ENCODE data around the gene ANO5. TPM values are rescaled to one million over a fixed set of nuclear protein-coding genes. Genes with fewer than 3 reads are reported as not detected.

Gene ANO5
- total and polyA plus RNA-seq, 9 of the 15 experiments (the other 6 are each of a cell fraction or from before 2014, with no cell fraction given), result 0.16 to 0.58 (median 0.28) TPM

DNA sequence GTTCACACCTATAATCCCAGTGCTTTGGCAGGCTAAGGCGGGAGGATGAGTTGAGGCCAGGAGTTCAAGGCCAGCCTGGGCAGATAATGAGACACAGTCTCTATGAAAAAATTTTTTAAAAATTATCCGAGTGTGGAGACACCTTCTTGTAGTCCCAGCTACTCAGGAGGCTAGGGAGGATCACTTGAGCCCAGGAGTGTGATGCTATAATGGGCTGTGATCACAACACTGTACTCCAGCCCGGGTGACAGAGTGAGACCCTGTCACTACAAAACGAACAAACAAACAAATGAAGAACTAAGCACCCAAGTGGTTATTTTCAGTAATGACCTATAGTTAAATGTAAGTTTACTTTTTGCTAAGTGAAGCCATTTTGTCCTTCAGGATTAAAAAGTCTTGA is 32.3 kb downstream of the ANO5 start:
- ChIA-PET CTCF (ENCODE audit: low intra/inter-chr PET ratio) (no interaction called here), POLR2A (no interaction called here)
- WGBS (ENCODE audit: insufficient coverage, low coverage, missing lambda C conversion rate), result 4% methylated on average over 4 of the region's 4 CpGs
- no peaks in the 10 kb centered on the region for H3K4me1 ChIP-seq (replicated peaks in 1 of 2; ENCODE audit: control insufficient read depth in 2 of 2, insufficient read depth in 2 of 2, low read length in 2 of 2)
- H3K27ac ChIP-seq (ENCODE audit: extremely low read depth, low read depth, low read length), result no peak overlapping the region
- H3K9me3 ChIP-seq (replicated peaks; ENCODE audit: control insufficient read depth, insufficient read depth, low read depth, low read length), result 0 out of 2 replicates have a peak, but pooled peaks cover 3% of the 10 kb centered on the region
- FAIRE-seq, result no peak
- intact Hi-C loops (cut with micrococcal nuclease) (no loop called here), in situ Hi-C loops (cut with MboI) (no loop called here)
- no peak for TF ChIP-seq SREBF2 (CRISPR knock-in tag; IDR thresholded peaks at IDR 0.05)
- TF ChIP-seq LARP7 (IDR thresholded peaks at IDR 0.05), result no peak
- TF ChIP-seq, protein P1, sequence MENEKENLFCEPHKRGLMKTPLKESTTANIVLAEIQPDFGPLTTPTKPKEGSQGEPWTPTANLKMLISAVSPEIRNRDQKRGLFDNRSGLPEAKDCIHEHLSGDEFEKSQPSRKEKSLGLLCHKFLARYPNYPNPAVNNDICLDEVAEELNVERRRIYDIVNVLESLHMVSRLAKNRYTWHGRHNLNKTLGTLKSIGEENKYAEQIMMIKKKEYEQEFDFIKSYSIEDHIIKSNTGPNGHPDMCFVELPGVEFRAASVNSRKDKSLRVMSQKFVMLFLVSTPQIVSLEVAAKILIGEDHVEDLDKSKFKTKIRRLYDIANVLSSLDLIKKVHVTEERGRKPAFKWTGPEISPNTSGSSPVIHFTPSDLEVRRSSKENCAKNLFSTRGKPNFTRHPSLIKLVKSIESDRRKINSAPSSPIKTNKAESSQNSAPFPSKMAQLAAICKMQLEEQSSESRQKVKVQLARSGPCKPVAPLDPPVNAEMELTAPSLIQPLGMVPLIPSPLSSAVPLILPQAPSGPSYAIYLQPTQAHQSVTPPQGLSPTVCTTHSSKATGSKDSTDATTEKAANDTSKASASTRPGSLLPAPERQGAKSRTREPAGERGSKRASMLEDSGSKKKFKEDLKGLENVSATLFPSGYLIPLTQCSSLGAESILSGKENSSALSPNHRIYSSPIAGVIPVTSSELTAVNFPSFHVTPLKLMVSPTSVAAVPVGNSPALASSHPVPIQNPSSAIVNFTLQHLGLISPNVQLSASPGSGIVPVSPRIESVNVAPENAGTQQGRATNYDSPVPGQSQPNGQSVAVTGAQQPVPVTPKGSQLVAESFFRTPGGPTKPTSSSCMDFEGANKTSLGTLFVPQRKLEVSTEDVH (IDR thresholded peaks at IDR 0.05; ENCODE audit: low read depth, partially characterized antibody), result no peak
- TF ChIP-seq JUND (IDR thresholded peaks at IDR 0.05; ENCODE audit: borderline replicate concordance, low read depth, low read length), result no peak
- TF ChIP-seq JUND (tag; IDR thresholded peaks at IDR 0.05; ENCODE audit: borderline replicate concordance, low read depth, low read length), result no peak
- no peak for TF ChIP-seq L3MBTL2 (IDR thresholded peaks at IDR 0.05)
- no peak for TF ChIP-seq TCF3 (CRISPR knock-in tag; IDR thresholded peaks at IDR 0.05)
- TF ChIP-seq ZNF77 (CRISPR knock-in tag; IDR thresholded peaks at IDR 0.05), result no peak
- TF ChIP-seq, protein P2, sequence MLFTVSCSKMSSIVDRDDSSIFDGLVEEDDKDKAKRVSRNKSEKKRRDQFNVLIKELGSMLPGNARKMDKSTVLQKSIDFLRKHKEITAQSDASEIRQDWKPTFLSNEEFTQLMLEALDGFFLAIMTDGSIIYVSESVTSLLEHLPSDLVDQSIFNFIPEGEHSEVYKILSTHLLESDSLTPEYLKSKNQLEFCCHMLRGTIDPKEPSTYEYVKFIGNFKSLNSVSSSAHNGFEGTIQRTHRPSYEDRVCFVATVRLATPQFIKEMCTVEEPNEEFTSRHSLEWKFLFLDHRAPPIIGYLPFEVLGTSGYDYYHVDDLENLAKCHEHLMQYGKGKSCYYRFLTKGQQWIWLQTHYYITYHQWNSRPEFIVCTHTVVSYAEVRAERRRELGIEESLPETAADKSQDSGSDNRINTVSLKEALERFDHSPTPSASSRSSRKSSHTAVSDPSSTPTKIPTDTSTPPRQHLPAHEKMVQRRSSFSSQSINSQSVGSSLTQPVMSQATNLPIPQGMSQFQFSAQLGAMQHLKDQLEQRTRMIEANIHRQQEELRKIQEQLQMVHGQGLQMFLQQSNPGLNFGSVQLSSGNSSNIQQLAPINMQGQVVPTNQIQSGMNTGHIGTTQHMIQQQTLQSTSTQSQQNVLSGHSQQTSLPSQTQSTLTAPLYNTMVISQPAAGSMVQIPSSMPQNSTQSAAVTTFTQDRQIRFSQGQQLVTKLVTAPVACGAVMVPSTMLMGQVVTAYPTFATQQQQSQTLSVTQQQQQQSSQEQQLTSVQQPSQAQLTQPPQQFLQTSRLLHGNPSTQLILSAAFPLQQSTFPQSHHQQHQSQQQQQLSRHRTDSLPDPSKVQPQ (CRISPR knock-in tag; IDR thresholded peaks at IDR 0.05; ENCODE audit: borderline replicate concordance), result no peak
- TF ChIP-seq ZNF232 (CRISPR knock-in tag; IDR thresholded peaks at IDR 0.05), result no peak
- TF ChIP-seq SMAD4 (CRISPR knock-in tag; conservative IDR thresholded peaks at IDR 0.05), result no peak
- TF ChIP-seq, protein P3, sequence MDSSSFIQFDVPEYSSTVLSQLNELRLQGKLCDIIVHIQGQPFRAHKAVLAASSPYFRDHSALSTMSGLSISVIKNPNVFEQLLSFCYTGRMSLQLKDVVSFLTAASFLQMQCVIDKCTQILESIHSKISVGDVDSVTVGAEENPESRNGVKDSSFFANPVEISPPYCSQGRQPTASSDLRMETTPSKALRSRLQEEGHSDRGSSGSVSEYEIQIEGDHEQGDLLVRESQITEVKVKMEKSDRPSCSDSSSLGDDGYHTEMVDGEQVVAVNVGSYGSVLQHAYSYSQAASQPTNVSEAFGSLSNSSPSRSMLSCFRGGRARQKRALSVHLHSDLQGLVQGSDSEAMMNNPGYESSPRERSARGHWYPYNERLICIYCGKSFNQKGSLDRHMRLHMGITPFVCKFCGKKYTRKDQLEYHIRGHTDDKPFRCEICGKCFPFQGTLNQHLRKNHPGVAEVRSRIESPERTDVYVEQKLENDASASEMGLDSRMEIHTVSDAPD (CRISPR knock-in tag; IDR thresholded peaks at IDR 0.05), result no peak
- no peak for TF ChIP-seq EP400 (IDR thresholded peaks at IDR 0.05)
- H3K27me3 ChIP-seq (ENCODE audit: control insufficient read depth in 2 of 2, insufficient read depth in 2 of 2, low read length in 2 of 2), result no peaks in the 10 kb centered on the region
- H3K4me2 ChIP-seq (ENCODE audit: insufficient read depth, low read length), result no peak overlapping the region
- H3K9me1 ChIP-seq (ENCODE audit: control insufficient read depth, insufficient read depth, low read length), result no peaks in the 10 kb centered on the region
- H4K20me1 ChIP-seq (replicated peaks; ENCODE audit: control insufficient read depth, insufficient read depth, low read length), result no peaks in the 10 kb centered on the region
- H2AFZ ChIP-seq (ENCODE audit: low read depth, low read length), result no peak overlapping the region
- no TSS peak for BruUV-seq (replicated peaks)
- H3K36me3 ChIP-seq (ENCODE audit: control insufficient read depth, insufficient read depth, low read length), result no peaks in the 10 kb centered on the region
- ATAC-seq, result no peak
- H3K4me3 ChIP-seq, result no peak overlapping the region
- no peaks in the 10 kb centered on the region for H3K79me2 ChIP-seq (ENCODE audit: control insufficient read depth, insufficient read depth, low read length)
- H3K9ac ChIP-seq (ENCODE audit: insufficient read depth in 1 of 2, low read depth in 2 of 2, low read length in 2 of 2), result no peak overlapping the region
- DNase-seq (ENCODE audit: extremely low read depth in 1 of 4, low spot score in 3 of 4), result no peak
